NCI-H2029 (cell line): ENCODE data around the gene KCNMB2.
"Not testable (repeated sequence)": the region's sequence is repeated elsewhere in the genome, so short reads cannot be mapped to it uniquely, and the experiment has no call there.

Source experiments
- DNase-seq: peaks from one replicate; lab custom pipeline; 2025; lab: John Stamatoyannopoulos, UW

The KCNMB2 gene

GRCh38 chr3:178519701-178520100 is 16.5 kb upstream of the KCNMB2 start:
- no peak for DNase-seq

GRCh38 chr3:178520451-178520850 is 15.8 kb upstream of the KCNMB2 start:
- DNase-seq = no peak

GRCh38 chr3:178522200-178523052 is 13.8 kb upstream of the KCNMB2 start:
- no peak for DNase-seq

- no peak for DNase-seq
Observed at GRCh38 chr3:178525251-178525650, 11.0 kb upstream of the KCNMB2 start.

- DNase-seq = no peak
Observed at GRCh38 chr3:178526291-178526690, 9.9 kb upstream of the KCNMB2 start.

- no peak for DNase-seq
Observed at GRCh38 chr3:178527981-178528380, 8.3 kb upstream of the KCNMB2 start.

- DNase-seq = no peak
Observed at GRCh38 chr3:178529606-178530225, 6.5 kb upstream of the KCNMB2 start.

- no peak for DNase-seq
Observed at GRCh38 chr3:178532476-178532875, 3.8 kb upstream of the KCNMB2 start.

GRCh38 chr3:178537122-178537705 is 978 bp downstream of the KCNMB2 start:
- no peak for DNase-seq

GRCh38 chr3:178538056-178538455 is 1.8 kb downstream of the KCNMB2 start:
- no peak for DNase-seq

GRCh38 chr3:178540184-178540583 is 3.9 kb downstream of the KCNMB2 start:
- no peak for DNase-seq

- no peak for DNase-seq
Observed at GRCh38 chr3:178545337-178545736, 9.1 kb downstream of the KCNMB2 start.

GRCh38 chr3:178546079-178546478 is 9.8 kb downstream of the KCNMB2 start:
- no peak for DNase-seq

GRCh38 chr3:178549426-178549825 is 13.2 kb downstream of the KCNMB2 start:
- DNase-seq = not testable (repeated sequence)

GRCh38 chr3:178551916-178552321 is 15.7 kb downstream of the KCNMB2 start:
- no peak for DNase-seq

- DNase-seq = peak; percentile 65
Observed at GRCh38 chr3:178558637-178559036, 22.4 kb downstream of the KCNMB2 start.

GRCh38 chr3:178560759-178561158 is 24.5 kb downstream of the KCNMB2 start:
- DNase-seq = no peak

GRCh38 chr3:178561239-178561638 is 25.0 kb downstream of the KCNMB2 start:
- no peak for DNase-seq

GRCh38 chr3:178562143-178562946 is 26.1 kb downstream of the KCNMB2 start:
- no peak for DNase-seq

GRCh38 chr3:178562947-178563232 is 26.7 kb downstream of the KCNMB2 start:
- no peak for DNase-seq

GRCh38 chr3:178567611-178568010 is 31.4 kb downstream of the KCNMB2 start:
- no peak for DNase-seq

GRCh38 chr3:178568155-178568731 is 32.0 kb downstream of the KCNMB2 start:
- DNase-seq = no peak
